ENCODE results near the gene ZDHHC12. TPM values are rescaled to one million over a fixed set of nuclear protein-coding genes. Genes with fewer than 3 reads are reported as not detected.
A peak's percentile ranks its signal among the peaks of the same experiment; 100 is the strongest.
"Not testable (repeated sequence)": the region's sequence is repeated elsewhere in the genome, so short reads cannot be mapped to it uniquely, and the experiment has no call there.

ZDHHC12 gene
- total and polyA plus RNA-seq, 2 experiments from 2014 or later = 44.0 to 48.1 TPM

- no peak overlapping the region for H3K4me2 ChIP-seq (ENCODE audit: unreplicated experiment)
- WGBS, 2 experiments (ENCODE audit: low coverage in 1 of 2, low lambda C conversion rate in 2 of 2, missing lambda C conversion rate in 2 of 2) = 85 to 88% methylated on average over 6 of the region's 6 CpGs
- H3F3A ChIP-seq (ENCODE audit: insufficient read depth) = peaks cover 44% of the 10 kb centered on the region
- H3K9me3 ChIP-seq (ENCODE audit: low read depth) = no peaks in the 10 kb centered on the region
- no peak overlapping the region for H3K4me3 ChIP-seq
- no peaks in the 10 kb centered on the region for H3K27me3 ChIP-seq (replicated peaks; ENCODE audit: insufficient read depth)
- H3K36me3 ChIP-seq (ENCODE audit: low read depth) = peaks cover 57% of the 10 kb centered on the region
- peaks cover 16% of the 10 kb centered on the region for H4K20me1 ChIP-seq (ENCODE audit: insufficient read depth)
- peaks cover 17% of the 10 kb centered on the region for H3K4me1 ChIP-seq (ENCODE audit: insufficient read depth)
- H3K79me2 ChIP-seq (ENCODE audit: insufficient read depth) = peaks cover 47% of the 10 kb centered on the region
- no peak overlapping the region for H2AFZ ChIP-seq
- in situ Hi-C loops (cut with MboI) = no loop called here
- H3K9me2 ChIP-seq (ENCODE audit: insufficient read depth) = no peaks in the 10 kb centered on the region
- no peak overlapping the region for H3K27ac ChIP-seq
- no peak for TF ChIP-seq EZH2 (IDR thresholded peaks at IDR 0.05; ENCODE audit: insufficient read depth, poor library complexity, severe bottlenecking)
- TF ChIP-seq EZH2phosphoT487 (IDR thresholded peaks at IDR 0.05; ENCODE audit: insufficient read depth, low read depth) = no peak
- no peak overlapping the region for H3K9ac ChIP-seq
- DNase-seq = no peak
These were observed 29.6 kb downstream of the ZDHHC12 start for GRCh38 chr9:128694344-128694743.

DNA sequence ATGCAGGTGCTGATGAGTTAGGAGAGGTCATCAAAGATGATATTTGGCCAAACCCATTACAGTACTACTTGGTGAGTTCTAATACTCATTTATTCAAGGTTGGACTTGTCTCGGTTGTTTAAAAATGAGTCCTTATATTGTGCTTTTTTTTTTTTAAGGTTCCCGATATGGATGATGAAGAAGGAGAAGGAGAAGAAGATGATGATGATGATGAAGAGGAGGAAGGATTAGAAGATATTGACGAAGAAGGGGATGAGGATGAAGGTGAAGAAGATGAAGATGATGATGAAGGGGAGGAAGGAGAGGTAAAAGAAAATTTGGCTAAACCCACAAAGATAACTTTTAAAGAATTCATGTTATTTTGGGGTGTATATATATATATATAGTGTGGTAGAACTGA is 30.2 kb downstream of the ZDHHC12 start:
- 97 to 98% methylated on average over 3 of the region's 3 CpGs for WGBS, 2 experiments (ENCODE audit: low coverage in 1 of 2, low lambda C conversion rate in 2 of 2, missing lambda C conversion rate in 2 of 2)
- H3K9ac ChIP-seq; H3K4me2 ChIP-seq (ENCODE audit: unreplicated experiment); H3K9me2 ChIP-seq (ENCODE audit: insufficient read depth); H3K27ac ChIP-seq; in situ Hi-C loops (cut with MboI); H3K27me3 ChIP-seq (replicated peaks; ENCODE audit: insufficient read depth); H3K4me3 ChIP-seq; DNase-seq; H3K9me3 ChIP-seq (ENCODE audit: low read depth); H2AFZ ChIP-seq: not testable (repeated sequence)
- H4K20me1 ChIP-seq (ENCODE audit: insufficient read depth) = peaks cover 16% of the 10 kb centered on the region
- H3K4me1 ChIP-seq (ENCODE audit: insufficient read depth) = peaks cover 17% of the 10 kb centered on the region
- H3K79me2 ChIP-seq (ENCODE audit: insufficient read depth) = peaks cover 47% of the 10 kb centered on the region
- peaks cover 57% of the 10 kb centered on the region for H3K36me3 ChIP-seq (ENCODE audit: low read depth)
- peaks cover 44% of the 10 kb centered on the region for H3F3A ChIP-seq (ENCODE audit: insufficient read depth)

GRCh38 chr9:128690684-128691034 is 33.3 kb downstream of the ZDHHC12 start:
- no peak for TF ChIP-seq EZH2 (IDR thresholded peaks at IDR 0.05; ENCODE audit: insufficient read depth, poor library complexity, severe bottlenecking)
- TF ChIP-seq EZH2phosphoT487 (IDR thresholded peaks at IDR 0.05; ENCODE audit: insufficient read depth, low read depth) = no peak
- H3K36me3 ChIP-seq (ENCODE audit: low read depth) = peaks cover 40% of the 10 kb centered on the region
- in situ Hi-C loops (cut with MboI) = no loop called here
- H3K79me2 ChIP-seq (ENCODE audit: insufficient read depth) = peaks cover 68% of the 10 kb centered on the region
- peaks cover 15% of the 10 kb centered on the region for H3K4me1 ChIP-seq (ENCODE audit: insufficient read depth)
- peaks cover 26% of the 10 kb centered on the region for H3F3A ChIP-seq (ENCODE audit: insufficient read depth)
- WGBS, 2 experiments (ENCODE audit: low coverage in 1 of 2, low lambda C conversion rate in 2 of 2, missing lambda C conversion rate in 2 of 2) = 25 to 30% methylated on average over 5 of the region's 5 CpGs
- no peaks in the 10 kb centered on the region for H3K9me2 ChIP-seq (ENCODE audit: insufficient read depth)
- H3K4me2 ChIP-seq (ENCODE audit: unreplicated experiment) = peak overlapping the region; percentile 96
- H3K9ac ChIP-seq = peak overlapping the region; percentile 86
- H2AFZ ChIP-seq = no peak overlapping the region
- DNase-seq = no peak
- no peaks in the 10 kb centered on the region for H3K9me3 ChIP-seq (ENCODE audit: low read depth)
- peaks cover 16% of the 10 kb centered on the region for H4K20me1 ChIP-seq (ENCODE audit: insufficient read depth)
- H3K27me3 ChIP-seq (replicated peaks; ENCODE audit: insufficient read depth) = no peaks in the 10 kb centered on the region
- H3K27ac ChIP-seq = peak overlapping the region; percentile 29
- H3K4me3 ChIP-seq = peak overlapping the region; percentile 94

DNA sequence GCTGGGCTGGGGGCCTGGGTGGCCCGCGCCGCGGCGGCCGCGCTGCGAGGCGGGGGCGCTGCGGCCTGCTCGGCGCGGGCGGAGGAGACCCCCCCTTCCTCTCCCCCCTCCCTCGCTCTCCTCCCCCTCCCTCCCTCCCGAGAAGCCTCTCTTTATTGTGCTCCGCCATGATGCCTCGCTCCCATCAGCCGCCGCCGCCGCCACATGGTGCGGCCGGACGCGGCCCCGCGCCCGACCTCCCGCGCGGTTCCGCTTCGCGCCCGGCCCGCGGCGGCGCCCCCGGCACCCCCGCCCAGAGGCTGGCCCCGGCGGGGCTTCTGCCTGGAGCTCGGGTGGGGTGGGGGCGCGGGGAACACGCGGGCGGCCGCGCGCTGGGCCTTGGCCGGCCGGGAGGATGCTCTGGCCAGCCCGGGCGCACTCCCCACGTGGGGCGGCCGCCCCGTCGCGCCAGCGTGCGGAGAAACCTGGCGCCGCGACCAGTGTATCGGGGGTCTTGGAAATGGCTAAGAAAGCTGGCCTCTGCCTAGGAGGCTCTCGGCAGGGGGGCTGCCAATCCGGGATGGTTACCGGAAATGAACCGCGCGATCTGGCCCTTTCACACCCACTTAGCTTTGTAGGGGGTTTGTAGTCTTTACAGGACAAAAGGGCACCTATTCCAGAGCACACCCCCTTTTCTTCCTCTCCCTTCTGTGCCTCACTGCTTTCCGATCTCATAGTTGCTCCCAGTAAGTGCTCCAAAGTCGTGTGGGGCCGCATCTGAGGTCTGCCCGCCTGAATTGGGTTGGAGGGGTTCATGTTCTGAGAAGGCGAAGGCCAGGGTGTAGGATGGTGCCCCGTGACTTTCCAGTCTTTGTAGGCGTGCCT is 33.9 kb downstream of the ZDHHC12 start:
- Histone ChIP-seq H3K27ac (peak overlapping the region; percentile 29), H3K36me3 (ENCODE audit: low read depth) (peaks cover 36% of the 10 kb centered on the region), H3K4me1 (ENCODE audit: insufficient read depth) (peaks cover 17% of the 10 kb centered on the region), H2AFZ (no peak overlapping the region), H3K9me3 (ENCODE audit: low read depth) (no peaks in the 10 kb centered on the region), H4K20me1 (ENCODE audit: insufficient read depth) (peaks cover 16% of the 10 kb centered on the region), H3K4me2 (ENCODE audit: unreplicated experiment) (peak overlapping the region; percentile 96), H3F3A (ENCODE audit: insufficient read depth) (peaks cover 26% of the 10 kb centered on the region), H3K4me3 (peak overlapping the region; percentile 94), H3K79me2 (ENCODE audit: insufficient read depth) (peaks cover 74% of the 10 kb centered on the region), H3K9ac (peak overlapping the region; percentile 86), H3K9me2 (ENCODE audit: insufficient read depth) (no peaks in the 10 kb centered on the region), H3K27me3 (replicated peaks; ENCODE audit: insufficient read depth) (no peaks in the 10 kb centered on the region)
- 1% methylated on average over 38 to 68 of the region's 83 CpGs for WGBS, 2 experiments (ENCODE audit: low coverage in 1 of 2, low lambda C conversion rate in 2 of 2, missing lambda C conversion rate in 2 of 2)
- in situ Hi-C loops (cut with MboI) = no loop called here
- TF ChIP-seq EZH2 (IDR thresholded peaks at IDR 0.05; ENCODE audit: insufficient read depth, poor library complexity, severe bottlenecking) (no peak), EZH2phosphoT487 (IDR thresholded peaks at IDR 0.05; ENCODE audit: insufficient read depth, low read depth) (no peak)
- DNase-seq = peak; percentile 74

Data from GM23248 (cell line).